ENCODE measurements around the gene TOP3A. TPM values are rescaled to one million over a fixed set of nuclear protein-coding genes. Genes with fewer than 3 reads are reported as not detected.

TOP3A gene
- total and polyA plus RNA-seq, 2 of the 13 experiments (the other 11 are each of a cell fraction or from before 2014, with no cell fraction given), result 16.9 to 36.8 TPM

DNA sequence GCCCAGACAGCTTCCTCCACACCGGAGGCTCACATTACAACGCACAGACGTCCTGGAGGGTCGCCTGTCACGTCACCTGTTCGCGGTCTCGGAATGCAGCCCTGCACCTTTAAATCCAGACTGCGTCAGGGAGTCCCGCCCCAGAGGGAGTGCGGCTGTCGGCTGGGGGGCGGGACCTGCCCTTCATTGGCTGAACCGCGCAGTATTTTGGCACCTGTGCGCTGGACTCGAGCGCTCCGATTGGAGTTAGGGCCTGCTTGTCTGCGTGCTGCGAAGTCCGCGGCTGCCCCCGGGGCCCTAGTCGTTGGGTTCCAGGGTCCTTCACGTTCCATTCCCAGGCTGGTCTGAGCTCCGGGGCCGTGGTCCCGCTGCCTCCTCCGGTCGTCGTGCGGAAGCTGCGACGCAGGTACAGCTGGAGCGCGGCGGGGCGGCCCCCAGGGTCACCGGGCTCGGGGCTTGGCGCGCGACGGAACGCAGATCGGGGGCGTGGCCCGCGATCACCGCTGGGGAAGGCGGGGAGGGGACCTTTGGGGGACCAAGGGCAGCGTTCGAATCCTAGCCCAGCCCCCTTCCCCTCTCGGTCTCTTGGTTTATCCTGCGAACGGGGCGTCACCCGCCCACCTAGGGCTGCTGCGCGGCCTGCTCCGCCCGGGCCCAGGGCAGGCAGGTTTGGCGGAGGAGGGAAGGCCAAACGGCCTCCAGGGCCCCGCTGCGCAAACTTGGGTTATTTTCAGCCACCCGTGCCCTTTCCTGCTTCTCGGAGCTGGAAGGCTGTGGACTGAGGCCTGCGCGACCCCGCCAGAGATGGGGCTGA lies 54.3 kb downstream of the TOP3A start, which contains the start of gene MIEF2 (continued):
- TF ChIP-seq, protein P1, sequence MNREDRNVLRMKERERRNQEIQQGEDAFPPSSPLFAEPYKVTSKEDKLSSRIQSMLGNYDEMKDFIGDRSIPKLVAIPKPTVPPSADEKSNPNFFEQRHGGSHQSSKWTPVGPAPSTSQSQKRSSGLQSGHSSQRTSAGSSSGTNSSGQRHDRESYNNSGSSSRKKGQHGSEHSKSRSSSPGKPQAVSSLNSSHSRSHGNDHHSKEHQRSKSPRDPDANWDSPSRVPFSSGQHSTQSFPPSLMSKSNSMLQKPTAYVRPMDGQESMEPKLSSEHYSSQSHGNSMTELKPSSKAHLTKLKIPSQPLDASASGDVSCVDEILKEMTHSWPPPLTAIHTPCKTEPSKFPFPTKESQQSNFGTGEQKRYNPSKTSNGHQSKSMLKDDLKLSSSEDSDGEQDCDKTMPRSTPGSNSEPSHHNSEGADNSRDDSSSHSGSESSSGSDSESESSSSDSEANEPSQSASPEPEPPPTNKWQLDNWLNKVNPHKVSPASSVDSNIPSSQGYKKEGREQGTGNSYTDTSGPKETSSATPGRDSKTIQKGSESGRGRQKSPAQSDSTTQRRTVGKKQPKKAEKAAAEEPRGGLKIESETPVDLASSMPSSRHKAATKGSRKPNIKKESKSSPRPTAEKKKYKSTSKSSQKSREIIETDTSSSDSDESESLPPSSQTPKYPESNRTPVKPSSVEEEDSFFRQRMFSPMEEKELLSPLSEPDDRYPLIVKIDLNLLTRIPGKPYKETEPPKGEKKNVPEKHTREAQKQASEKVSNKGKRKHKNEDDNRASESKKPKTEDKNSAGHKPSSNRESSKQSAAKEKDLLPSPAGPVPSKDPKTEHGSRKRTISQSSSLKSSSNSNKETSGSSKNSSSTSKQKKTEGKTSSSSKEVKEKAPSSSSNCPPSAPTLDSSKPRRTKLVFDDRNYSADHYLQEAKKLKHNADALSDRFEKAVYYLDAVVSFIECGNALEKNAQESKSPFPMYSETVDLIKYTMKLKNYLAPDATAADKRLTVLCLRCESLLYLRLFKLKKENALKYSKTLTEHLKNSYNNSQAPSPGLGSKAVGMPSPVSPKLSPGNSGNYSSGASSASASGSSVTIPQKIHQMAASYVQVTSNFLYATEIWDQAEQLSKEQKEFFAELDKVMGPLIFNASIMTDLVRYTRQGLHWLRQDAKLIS (CRISPR knock-in tag; IDR thresholded peaks at IDR 0.05), result no peak
- TF ChIP-seq NRL (CRISPR knock-in tag; IDR thresholded peaks at IDR 0.05; ENCODE audit: borderline replicate concordance) (peak; percentile 78; the same call in 1 of the 2 replicates), ZNF253 (CRISPR knock-in tag; IDR thresholded peaks at IDR 0.05; ENCODE audit: borderline replicate concordance) (no peak; the same call in 1 of the 2 replicates), ZMYM2 (CRISPR knock-in tag; IDR thresholded peaks at IDR 0.05) (peak; percentile 41; the same call in 1 of the 2 replicates), SMAD1 (CRISPR knock-in tag; IDR thresholded peaks at IDR 0.05; ENCODE audit: borderline replicate concordance, low read depth) (peak; percentile 86), ZNF792 (CRISPR knock-in tag; IDR thresholded peaks at IDR 0.05) (peak; percentile 40), NFRKB (IDR thresholded peaks at IDR 0.05) (no peak), ZNF569 (CRISPR knock-in tag; IDR thresholded peaks at IDR 0.05; ENCODE audit: borderline replicate concordance) (no peak), ZNF850 (CRISPR knock-in tag; conservative IDR thresholded peaks at IDR 0.05) (no peak), HDAC1 (CRISPR knock-in tag; IDR thresholded peaks at IDR 0.05) (peak; percentile 72)
- TF ChIP-seq, protein P2, sequence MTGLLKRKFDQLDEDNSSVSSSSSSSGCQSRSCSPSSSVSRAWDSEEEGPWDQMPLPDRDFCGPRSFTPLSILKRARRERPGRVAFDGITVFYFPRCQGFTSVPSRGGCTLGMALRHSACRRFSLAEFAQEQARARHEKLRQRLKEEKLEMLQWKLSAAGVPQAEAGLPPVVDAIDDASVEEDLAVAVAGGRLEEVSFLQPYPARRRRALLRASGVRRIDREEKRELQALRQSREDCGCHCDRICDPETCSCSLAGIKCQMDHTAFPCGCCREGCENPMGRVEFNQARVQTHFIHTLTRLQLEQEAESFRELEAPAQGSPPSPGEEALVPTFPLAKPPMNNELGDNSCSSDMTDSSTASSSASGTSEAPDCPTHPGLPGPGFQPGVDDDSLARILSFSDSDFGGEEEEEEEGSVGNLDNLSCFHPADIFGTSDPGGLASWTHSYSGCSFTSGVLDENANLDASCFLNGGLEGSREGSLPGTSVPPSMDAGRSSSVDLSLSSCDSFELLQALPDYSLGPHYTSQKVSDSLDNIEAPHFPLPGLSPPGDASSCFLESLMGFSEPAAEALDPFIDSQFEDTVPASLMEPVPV (CRISPR knock-in tag; IDR thresholded peaks at IDR 0.05), result peak; percentile 91; the same call in 1 of the 2 replicates
- TF ChIP-seq, protein P3, sequence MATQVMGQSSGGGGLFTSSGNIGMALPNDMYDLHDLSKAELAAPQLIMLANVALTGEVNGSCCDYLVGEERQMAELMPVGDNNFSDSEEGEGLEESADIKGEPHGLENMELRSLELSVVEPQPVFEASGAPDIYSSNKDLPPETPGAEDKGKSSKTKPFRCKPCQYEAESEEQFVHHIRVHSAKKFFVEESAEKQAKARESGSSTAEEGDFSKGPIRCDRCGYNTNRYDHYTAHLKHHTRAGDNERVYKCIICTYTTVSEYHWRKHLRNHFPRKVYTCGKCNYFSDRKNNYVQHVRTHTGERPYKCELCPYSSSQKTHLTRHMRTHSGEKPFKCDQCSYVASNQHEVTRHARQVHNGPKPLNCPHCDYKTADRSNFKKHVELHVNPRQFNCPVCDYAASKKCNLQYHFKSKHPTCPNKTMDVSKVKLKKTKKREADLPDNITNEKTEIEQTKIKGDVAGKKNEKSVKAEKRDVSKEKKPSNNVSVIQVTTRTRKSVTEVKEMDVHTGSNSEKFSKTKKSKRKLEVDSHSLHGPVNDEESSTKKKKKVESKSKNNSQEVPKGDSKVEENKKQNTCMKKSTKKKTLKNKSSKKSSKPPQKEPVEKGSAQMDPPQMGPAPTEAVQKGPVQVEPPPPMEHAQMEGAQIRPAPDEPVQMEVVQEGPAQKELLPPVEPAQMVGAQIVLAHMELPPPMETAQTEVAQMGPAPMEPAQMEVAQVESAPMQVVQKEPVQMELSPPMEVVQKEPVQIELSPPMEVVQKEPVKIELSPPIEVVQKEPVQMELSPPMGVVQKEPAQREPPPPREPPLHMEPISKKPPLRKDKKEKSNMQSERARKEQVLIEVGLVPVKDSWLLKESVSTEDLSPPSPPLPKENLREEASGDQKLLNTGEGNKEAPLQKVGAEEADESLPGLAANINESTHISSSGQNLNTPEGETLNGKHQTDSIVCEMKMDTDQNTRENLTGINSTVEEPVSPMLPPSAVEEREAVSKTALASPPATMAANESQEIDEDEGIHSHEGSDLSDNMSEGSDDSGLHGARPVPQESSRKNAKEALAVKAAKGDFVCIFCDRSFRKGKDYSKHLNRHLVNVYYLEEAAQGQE (IDR thresholded peaks at IDR 0.05; ENCODE audit: borderline replicate concordance in 1 of 2, low read depth in 1 of 2, low read length in 2 of 2), result no peak
- TF ChIP-seq, protein P4, sequence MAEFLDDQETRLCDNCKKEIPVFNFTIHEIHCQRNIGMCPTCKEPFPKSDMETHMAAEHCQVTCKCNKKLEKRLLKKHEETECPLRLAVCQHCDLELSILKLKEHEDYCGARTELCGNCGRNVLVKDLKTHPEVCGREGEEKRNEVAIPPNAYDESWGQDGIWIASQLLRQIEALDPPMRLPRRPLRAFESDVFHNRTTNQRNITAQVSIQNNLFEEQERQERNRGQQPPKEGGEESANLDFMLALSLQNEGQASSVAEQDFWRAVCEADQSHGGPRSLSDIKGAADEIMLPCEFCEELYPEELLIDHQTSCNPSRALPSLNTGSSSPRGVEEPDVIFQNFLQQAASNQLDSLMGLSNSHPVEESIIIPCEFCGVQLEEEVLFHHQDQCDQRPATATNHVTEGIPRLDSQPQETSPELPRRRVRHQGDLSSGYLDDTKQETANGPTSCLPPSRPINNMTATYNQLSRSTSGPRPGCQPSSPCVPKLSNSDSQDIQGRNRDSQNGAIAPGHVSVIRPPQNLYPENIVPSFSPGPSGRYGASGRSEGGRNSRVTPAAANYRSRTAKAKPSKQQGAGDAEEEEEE (CRISPR knock-in tag; IDR thresholded peaks at IDR 0.05; ENCODE audit: borderline replicate concordance), result no peak
- TF ChIP-seq, protein P5, sequence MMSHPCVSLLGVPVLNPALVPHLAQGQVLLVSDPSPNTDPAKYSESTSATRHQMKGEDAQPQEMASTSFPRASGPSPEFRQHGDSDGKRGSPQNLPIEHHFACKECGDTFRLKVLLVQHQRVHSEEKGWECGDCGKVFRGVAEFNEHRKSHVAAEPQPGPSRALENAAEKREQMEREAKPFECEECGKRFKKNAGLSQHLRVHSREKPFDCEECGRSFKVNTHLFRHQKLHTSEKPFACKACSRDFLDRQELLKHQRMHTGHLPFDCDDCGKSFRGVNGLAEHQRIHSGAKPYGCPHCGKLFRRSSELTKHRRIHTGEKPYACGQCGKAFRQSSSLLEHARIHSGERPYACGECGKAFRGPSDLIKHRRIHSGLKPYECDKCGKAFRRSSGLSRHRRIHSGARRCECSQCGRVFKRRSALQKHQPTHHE (CRISPR knock-in tag; IDR thresholded peaks at IDR 0.05; ENCODE audit: borderline replicate concordance), result no peak

All from HepG2 (cell line).